K562 (cell line): Measurements from ENCODE around the gene ZDHHC8. TPM values are rescaled to one million over a fixed set of nuclear protein-coding genes. Genes with fewer than 3 reads are reported as not detected.

Source experiments
- CXXC5 ChIP-seq: fragments of 250-450 bp; sonication (Bioruptor Pico); IDR thresholded peaks from 2 replicates; pipeline ENCODE4 v1.8.0; 2022; ENCODE audit warnings: inconsistent platforms, mild to moderate bottlenecking, moderate library complexity
- E2F8 ChIP-seq: fragments of 450-650 bp; IDR thresholded peaks from 2 replicates; pipeline ENCODE4 v1.7.1; 2018; ENCODE audit warnings: mild to moderate bottlenecking, low read depth; ENCODE audit not compliant: partially characterized antibody
- HIVEP1 ChIP-seq: fragments of 250-450 bp; sonication (Bioruptor Pico); IDR thresholded peaks from 2 replicates; pipeline ENCODE4 v1.4.0; 2020; ENCODE audit warnings: mild to moderate bottlenecking
- NFIC ChIP-seq: fragments of 450-650 bp; IDR thresholded peaks from 2 replicates; pipeline ENCODE4 v1.6.1; 2017; ENCODE audit warnings: mild to moderate bottlenecking, inconsistent platforms
- RFX1 ChIP-seq: fragments of 450-650 bp; IDR thresholded peaks from 2 replicates; pipeline ENCODE4 v1.6.1; 2016; ENCODE audit warnings: mild to moderate bottlenecking, moderate library complexity
- TAF7 ChIP-seq: fragments of 450-650 bp; IDR thresholded peaks from 2 replicates; pipeline ENCODE4 v1.6.1; 2016; ENCODE audit warnings: missing genetic modification characterization, missing compliant biosample characterization
- TFAM ChIP-seq: fragments of 250-450 bp; sonication (Bioruptor Pico); conservative IDR thresholded peaks from 2 replicates; pipeline ENCODE4 v1.5.0; 2021; ENCODE audit warnings: mild to moderate bottlenecking, moderate library complexity
- ZNF274 ChIP-seq: IDR thresholded peaks from 2 replicates; pipeline ENCODE4 v1.6.1; 2011; ENCODE audit warnings: low read depth, mild to moderate bottlenecking, low read length, moderate library complexity, borderline replicate concordance
- ZNF561 ChIP-seq: fragments of 450-650 bp; formaldehyde crosslinking; conservative IDR thresholded peaks from 2 replicates; pipeline ENCODE4 v1.4.0; 2020; ENCODE audit warnings: mild to moderate bottlenecking, moderate library complexity
- ZNF75A ChIP-seq: fragments of 450-650 bp; formaldehyde crosslinking; IDR thresholded peaks from 2 replicates; pipeline ENCODE4 v1.4.0; 2020; ENCODE audit warnings: mild to moderate bottlenecking
- polyA plus RNA-seq, 8 experiments: library from polyadenylated mRNA; depleted of rRNA in 4 of 8; stranded (reverse) in 5 of 8; unstranded in 3 of 8; fragments of >200 nt; fragmentation: Nextera tagmentation in 2 of 8; fragmentation: Illumina TruSeq in 1 of 8; extraction: Ambion mirVana in 2 of 8; extraction: Trizol in 1 of 8; gene quantifications; 2 replicates each; pipeline versions ENCODE4 v1.2.1 to v1.2.3, GENCODE V29; 2011 to 2014; ENCODE audit warnings: inconsistent platforms in 1 of 8, missing spikeins in 1 of 8
- total RNA-seq, 7 experiments: library from RNA; depleted of rRNA in 6 of 7; stranded (reverse); fragments of >200 nt in 6 of 7; fragmentation: Illumina TruSeq in 2 of 7; extraction: Trizol in 2 of 7; gene quantifications; 2 replicates each; pipeline versions ENCODE4 v1.2.1 to v1.2.3, GENCODE V29; 2011 to 2021; ENCODE audit warnings: low replicate concordance in 1 of 7
- TF ChIP-seq, protein P1 (sequence below): fragments of 450-650 bp; formaldehyde crosslinking; IDR thresholded peaks from 2 replicates; pipeline ENCODE4 v1.4.0; 2020; ENCODE audit warnings: mild to moderate bottlenecking, moderate library complexity
- TF ChIP-seq, protein P2 (sequence below), 2 experiments: fragments of 450-650 bp; formaldehyde crosslinking in 1 of 2; IDR thresholded peaks; 2 replicates each; pipeline versions ENCODE4 v1.4.0 to v1.6.1; 2014 to 2020; ENCODE audit warnings: mild to moderate bottlenecking in 2 of 2, borderline replicate concordance in 1 of 2, low read depth in 1 of 2
- TF ChIP-seq, protein P3 (sequence below): fragments of 250-450 bp; sonication (Bioruptor Pico); IDR thresholded peaks from 2 replicates; pipeline ENCODE4 v1.5.0; 2021

ZDHHC8 gene
- total and polyA plus RNA-seq, 9 of the 15 experiments (the other 6 are each of a cell fraction or from before 2014, with no cell fraction given): 0.04 to 109 (median 16.4) TPM

GRCh38 chr22:20130731-20131596 is 640 bp upstream of the ZDHHC8 start (continued):
- TF ChIP-seq ZNF274: no peak; the same call in 1 of the 2 replicates
- TF ChIP-seq, protein P1, sequence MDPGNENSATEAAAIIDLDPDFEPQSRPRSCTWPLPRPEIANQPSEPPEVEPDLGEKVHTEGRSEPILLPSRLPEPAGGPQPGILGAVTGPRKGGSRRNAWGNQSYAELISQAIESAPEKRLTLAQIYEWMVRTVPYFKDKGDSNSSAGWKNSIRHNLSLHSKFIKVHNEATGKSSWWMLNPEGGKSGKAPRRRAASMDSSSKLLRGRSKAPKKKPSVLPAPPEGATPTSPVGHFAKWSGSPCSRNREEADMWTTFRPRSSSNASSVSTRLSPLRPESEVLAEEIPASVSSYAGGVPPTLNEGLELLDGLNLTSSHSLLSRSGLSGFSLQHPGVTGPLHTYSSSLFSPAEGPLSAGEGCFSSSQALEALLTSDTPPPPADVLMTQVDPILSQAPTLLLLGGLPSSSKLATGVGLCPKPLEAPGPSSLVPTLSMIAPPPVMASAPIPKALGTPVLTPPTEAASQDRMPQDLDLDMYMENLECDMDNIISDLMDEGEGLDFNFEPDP (CRISPR knock-in tag): 0 out of 2 replicates have a peak, but pooled peaks have one; percentile 28
- TF ChIP-seq TFAM (CRISPR knock-in tag): no peak
- no peak for TF ChIP-seq ZNF75A (CRISPR knock-in tag)
- peak; percentile 60 for TF ChIP-seq NFIC
- TF ChIP-seq, protein P2, sequence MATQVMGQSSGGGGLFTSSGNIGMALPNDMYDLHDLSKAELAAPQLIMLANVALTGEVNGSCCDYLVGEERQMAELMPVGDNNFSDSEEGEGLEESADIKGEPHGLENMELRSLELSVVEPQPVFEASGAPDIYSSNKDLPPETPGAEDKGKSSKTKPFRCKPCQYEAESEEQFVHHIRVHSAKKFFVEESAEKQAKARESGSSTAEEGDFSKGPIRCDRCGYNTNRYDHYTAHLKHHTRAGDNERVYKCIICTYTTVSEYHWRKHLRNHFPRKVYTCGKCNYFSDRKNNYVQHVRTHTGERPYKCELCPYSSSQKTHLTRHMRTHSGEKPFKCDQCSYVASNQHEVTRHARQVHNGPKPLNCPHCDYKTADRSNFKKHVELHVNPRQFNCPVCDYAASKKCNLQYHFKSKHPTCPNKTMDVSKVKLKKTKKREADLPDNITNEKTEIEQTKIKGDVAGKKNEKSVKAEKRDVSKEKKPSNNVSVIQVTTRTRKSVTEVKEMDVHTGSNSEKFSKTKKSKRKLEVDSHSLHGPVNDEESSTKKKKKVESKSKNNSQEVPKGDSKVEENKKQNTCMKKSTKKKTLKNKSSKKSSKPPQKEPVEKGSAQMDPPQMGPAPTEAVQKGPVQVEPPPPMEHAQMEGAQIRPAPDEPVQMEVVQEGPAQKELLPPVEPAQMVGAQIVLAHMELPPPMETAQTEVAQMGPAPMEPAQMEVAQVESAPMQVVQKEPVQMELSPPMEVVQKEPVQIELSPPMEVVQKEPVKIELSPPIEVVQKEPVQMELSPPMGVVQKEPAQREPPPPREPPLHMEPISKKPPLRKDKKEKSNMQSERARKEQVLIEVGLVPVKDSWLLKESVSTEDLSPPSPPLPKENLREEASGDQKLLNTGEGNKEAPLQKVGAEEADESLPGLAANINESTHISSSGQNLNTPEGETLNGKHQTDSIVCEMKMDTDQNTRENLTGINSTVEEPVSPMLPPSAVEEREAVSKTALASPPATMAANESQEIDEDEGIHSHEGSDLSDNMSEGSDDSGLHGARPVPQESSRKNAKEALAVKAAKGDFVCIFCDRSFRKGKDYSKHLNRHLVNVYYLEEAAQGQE (IDR thresholded peaks at IDR 0.05; ENCODE audit: borderline replicate concordance): no peak
- TF ChIP-seq, protein P2 (CRISPR knock-in tag; IDR thresholded peaks at IDR 0.05; ENCODE audit: low read depth): peak; percentile 76
- TF ChIP-seq, protein P3, sequence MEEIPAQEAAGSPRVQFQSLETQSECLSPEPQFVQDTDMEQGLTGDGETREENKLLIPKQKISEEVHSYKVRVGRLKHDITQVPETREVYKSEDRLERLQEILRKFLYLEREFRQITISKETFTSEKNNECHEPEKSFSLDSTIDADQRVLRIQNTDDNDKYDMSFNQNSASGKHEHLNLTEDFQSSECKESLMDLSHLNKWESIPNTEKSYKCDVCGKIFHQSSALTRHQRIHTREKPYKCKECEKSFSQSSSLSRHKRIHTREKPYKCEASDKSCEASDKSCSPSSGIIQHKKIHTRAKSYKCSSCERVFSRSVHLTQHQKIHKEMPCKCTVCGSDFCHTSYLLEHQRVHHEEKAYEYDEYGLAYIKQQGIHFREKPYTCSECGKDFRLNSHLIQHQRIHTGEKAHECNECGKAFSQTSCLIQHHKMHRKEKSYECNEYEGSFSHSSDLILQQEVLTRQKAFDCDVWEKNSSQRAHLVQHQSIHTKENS (CRISPR knock-in tag): no peak
- TF ChIP-seq CXXC5 (CRISPR knock-in tag): peak; percentile 90
- no peak for TF ChIP-seq TAF7
- 0 out of 2 replicates have a peak, but pooled peaks have one; percentile 6 for TF ChIP-seq ZNF561 (CRISPR knock-in tag)
- no peak for TF ChIP-seq E2F8
- peak; percentile 88; the same call in 1 of the 2 replicates for TF ChIP-seq HIVEP1 (CRISPR knock-in tag)
- TF ChIP-seq RFX1: no peak
